GM15510 (cell line): ENCODE results near the gene ELFN2.

Experiments used
- POLR2A ChIP-seq: IDR thresholded peaks from 3 replicates; pipeline ENCODE4 v1.6.1; 2011; ENCODE audit warnings: borderline replicate concordance; ENCODE audit not compliant: insufficient read length; ENCODE audit errors: extremely low read depth

Gene ELFN2

DNA sequence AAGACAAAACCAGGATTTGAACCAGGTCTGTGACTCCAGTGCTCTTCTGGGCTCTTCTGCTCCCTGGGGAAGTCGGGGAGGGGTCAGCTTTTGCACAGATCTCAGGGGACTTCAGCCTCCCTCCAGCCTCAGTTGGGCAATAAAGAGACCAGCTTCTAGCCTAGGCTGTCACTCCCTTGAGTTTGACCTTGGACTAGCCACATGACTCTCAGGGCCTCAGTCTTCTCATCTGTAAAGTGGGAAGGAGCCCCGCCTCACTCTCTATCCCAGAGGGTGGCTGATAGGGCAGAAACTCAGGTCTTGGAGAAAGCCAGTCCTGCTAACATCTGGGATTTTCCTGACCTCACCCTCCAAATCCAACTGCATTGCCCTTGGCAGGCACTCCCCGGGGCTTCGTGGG, 38.7 kb downstream of the ELFN2 start:
- no peak for TF ChIP-seq POLR2A

- TF ChIP-seq POLR2A = no peak
These were observed 39.5 kb downstream of the ELFN2 start for GRCh38 chr22:37387793-37388192.

DNA sequence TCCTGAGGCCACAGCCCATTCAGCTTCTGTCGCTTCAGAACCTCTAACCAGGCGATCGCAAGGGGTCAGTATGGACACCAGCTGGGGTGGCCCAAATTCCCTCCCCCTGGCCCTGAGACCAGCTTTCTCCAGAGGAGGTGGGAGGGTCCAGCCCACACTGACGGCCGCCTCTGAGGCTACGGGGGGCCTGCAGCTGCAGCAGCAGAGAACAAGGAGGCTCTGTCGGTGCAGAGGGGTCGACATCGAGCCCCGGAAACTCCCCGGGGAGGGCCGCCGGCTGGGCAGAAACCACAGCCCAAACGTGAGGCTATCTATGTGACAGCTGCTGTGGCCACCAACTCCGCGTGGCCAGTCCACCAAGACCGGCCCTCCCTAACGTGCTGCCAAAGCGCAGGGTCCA, 40.8 kb downstream of the ELFN2 start:
- no peak for TF ChIP-seq POLR2A

DNA sequence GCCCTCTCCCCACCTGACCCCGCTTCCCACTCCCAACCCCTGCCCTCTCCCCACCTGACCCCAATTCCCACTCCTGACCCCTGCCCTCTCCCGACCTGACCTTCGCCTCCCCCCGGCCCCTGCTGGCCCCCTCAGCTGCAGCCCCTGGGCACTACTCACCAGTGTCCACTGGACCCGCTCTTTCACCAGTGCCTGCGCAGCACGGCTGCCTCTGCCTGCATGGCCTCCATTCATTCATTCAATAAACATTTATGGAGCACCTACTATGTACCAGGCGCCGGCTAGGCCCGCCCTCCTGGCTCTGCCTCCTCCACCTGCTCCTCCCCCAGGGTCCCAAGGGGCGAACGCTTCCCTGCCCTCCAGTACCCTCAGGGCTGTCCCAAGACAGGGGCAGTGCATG, 42.6 kb downstream of the ELFN2 start:
- no peak for TF ChIP-seq POLR2A

DNA sequence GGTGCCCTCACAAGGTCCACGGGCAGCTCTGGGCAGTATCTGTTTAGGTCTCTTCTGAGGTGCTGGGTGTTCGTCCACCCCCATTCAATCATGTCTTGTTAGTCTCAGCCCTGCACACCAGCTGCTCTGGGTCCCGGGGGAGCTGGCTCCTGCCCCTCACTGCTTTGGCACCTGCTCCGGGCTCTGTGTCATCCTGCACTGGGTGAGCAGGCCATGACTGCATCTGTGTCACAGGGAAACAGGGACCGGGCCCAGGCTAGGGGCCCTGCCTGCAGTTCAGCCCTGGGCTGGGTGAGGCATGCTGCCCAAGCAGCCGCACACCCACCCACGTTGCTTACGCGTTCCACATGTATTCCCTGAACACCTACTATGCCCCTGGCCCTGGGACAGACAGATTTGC, 43.9 kb downstream of the ELFN2 start:
- no peak for TF ChIP-seq POLR2A

DNA sequence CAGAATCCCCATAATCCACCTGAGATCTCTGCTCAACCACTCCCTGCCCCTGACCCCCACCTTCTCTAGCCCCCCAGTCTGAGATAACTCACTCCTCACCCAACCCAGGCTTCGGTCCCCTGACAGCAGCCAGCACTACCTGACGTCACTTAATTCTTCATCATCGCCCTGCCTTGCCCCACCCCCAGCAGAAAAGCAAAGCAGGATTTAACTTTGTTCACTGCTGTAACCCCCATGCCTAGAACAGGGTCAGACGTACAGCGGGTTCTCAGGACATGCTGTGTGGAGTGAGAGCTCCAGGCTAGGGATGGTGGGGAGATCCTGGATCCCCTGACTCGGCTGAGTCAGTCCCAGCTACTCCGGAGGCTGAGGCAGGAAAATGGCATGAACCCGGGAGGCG, 45.8 kb downstream of the ELFN2 start:
- TF ChIP-seq POLR2A = no peak

DNA sequence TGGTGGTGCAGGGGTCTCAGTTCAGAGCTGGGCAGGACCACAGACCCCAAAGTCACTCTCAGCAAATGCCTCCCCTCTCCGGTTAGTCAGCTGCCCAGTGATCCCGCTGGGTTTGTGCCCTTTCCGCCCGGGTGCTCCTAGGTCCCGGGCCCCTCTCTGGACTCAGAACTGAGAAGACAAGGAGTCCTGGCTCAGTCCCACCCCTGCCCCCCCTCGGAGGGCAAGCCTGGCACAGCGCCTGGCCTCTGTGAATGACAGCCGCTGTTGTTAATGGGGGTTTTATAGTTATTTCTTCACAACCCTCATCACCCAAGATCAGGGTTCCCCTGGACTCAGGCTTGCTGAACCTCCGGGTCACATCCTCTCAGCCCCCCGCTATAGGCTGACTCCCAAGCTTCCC, 47.6 kb downstream of the ELFN2 start:
- TF ChIP-seq POLR2A = no peak

DNA sequence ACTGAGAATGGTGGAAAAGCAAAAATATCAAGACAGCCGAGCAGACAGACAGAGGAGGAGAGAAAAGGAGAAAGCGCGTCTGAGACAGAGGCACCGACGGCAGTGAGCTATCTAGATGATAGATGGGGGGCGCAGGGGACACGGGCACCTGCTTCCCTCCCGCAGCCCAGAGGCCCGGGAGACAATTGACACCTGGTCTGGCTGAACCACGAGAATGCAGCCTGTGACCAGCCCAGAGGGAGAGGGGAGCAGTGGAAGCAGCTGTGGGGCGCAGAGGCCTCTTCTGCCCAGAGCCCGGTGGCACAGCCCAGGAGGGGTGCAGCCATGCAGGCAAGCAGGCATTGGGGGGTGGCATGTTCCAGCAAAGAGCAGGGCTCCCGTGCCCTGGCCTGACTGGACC, 48.2 kb downstream of the ELFN2 start:
- TF ChIP-seq POLR2A = no peak

DNA sequence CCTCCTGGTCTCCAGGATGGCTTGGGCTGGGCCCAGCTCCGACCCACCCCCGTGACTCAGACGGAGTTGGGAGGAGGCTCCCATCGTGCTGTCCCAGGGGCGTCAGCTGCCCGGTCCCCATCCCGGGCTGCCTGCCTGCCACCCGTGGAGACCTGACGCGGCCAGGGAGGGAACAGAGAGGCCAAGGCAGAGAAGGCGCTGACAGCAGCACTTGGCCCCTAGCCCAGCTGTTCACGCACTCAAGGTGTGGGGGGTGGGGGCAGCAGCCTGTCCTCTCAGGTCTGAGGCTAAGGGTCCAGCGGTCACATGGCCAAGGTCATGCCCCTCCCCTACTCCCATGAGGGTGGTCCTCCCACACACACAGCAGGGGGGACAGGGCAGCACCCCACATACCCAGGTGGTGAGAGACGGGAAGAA, 48.6 kb downstream of the ELFN2 start:
- TF ChIP-seq POLR2A = no peak

- no peak for TF ChIP-seq POLR2A
These were observed 49.4 kb downstream of the ELFN2 start for GRCh38 chr22:37377927-37378326.

GRCh38 chr22:37377138-37377537, 50.1 kb downstream of the ELFN2 start:
- TF ChIP-seq POLR2A = no peak

DNA sequence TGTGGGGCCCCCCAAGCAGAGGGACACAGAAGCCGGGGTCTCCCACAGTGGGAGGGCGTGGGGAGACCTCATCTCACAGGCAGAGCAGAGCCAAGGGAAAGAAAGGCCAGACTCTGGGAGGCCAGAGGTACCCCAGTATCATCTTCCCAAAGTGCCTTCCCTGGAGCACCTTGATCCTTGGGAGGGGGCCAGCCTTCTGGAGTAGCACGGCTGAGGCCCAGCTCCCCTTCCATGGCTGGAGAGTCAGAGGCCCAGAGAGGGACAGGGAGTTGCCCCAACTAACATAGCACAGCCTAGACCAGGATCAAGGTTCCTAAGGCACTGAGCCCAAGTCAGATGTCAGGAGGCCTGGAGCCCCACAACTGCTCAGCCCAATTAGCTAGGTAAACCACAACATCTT, 50.6 kb downstream of the ELFN2 start:
- TF ChIP-seq POLR2A = no peak

DNA sequence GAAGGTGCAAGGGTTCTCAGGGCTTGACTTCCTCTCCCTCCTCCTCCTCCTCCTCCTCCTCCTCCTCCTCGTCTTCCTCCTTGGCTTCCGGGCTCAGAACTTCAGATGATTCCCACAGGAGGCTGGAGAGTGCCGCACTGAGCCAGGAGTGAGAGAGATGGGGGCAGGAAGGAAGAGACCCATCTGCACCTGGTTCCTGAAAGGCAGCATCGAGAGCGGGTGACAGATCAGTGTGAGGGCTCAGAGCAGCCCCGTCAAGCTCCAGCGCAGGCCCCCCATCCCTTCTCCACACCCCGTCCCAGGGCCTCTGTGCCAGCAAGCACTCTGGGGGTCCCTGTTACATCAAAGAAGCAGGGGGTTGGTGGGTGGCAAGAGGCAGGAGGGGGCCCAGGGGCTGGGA, 51.5 kb downstream of the ELFN2 start:
- TF ChIP-seq POLR2A = no peak

DNA sequence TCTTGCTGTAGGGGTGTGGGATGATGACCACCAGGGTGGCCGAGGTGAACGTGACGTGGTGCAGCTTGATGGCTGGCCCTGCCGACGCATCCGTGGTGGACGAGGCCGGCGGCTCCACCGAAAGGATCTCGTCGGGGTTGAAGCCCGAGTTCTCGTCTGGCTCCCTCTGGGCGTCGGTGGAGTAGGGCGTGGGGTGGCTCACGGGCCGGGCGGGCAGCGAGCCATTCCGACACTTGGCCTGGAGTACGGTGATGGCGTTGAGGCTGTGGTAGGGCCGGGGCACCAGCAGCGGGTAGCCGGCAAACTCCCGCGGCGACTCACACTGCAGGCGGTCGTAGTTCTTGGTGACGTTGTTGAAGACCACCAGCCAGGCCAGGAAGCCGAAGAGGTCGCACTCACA, 52.7 kb downstream of the ELFN2 start:
- no peak for TF ChIP-seq POLR2A

GRCh38 chr22:37373451-37373850, 53.8 kb downstream of the ELFN2 start:
- TF ChIP-seq POLR2A = no peak

DNA sequence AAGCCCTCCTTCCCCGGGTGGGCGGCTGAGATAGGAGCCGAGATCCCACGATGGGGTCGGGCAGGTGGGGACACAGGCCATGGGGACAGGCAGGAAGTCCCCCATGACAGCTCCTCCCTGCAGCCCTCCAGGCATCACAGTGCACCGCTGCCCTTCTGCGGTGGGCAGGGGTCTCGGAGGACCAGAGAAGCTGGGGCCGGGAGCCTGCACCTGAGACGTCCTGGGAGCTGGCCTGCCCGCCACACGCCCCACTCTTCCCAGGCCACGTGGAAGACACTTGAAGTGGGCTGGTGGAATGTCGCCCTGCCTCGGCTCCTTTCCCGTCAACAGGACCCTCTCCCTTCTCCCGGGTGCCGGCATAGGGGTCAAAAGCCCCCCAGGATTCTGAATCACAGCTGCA, 55.4 kb downstream of the ELFN2 start:
- TF ChIP-seq POLR2A = no peak

GRCh38 chr22:37371491-37371890, 55.8 kb downstream of the ELFN2 start:
- no peak for TF ChIP-seq POLR2A
